Measurements from ENCODE around the gene VASH2. TPM values are rescaled to one million over a fixed set of nuclear protein-coding genes. Genes with fewer than 3 reads are reported as not detected.

Gene VASH2
- total RNA-seq, 1 experiment from 2014 or later, result not detected

DNA sequence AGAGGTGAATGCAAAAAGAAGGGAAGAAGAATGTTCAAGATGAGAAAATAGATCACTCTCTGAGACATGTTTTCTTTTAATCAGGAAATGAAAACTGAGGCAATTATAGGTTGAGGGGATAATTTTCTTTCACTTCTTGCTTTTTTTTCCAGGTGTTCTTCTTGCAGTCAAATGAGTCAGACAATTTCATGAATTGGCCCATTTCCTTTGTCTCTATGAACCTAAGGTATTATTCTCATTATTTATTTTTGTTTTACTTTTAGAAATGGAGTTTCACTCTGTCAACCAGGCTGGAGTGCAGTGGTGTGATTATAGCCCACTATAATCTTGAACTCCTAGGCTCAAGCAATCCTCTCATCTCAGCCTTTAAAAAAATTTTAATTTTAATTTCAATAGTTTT lies 3.5 kb upstream of the VASH2 start:
- ChIA-PET POLR2A (interaction anchor here (1.7 kb wide), 1 partner anchor 89 kb away, joined by 4 read pairs; no protein-coding TSS in a partner anchor), CTCF (interaction anchor here (0.7 to 1.4 kb wide), 2 partner anchors 20 to 1266 kb away, joined by 3 to 4 read pairs; no protein-coding TSS in a partner anchor)
- Mint-ChIP-seq H3K27me3 (ENCODE audit: insufficient read depth, unreplicated experiment) (peaks cover 4% of the 10 kb centered on the region), H3K27ac (ENCODE audit: low read depth, unreplicated experiment) (no peak overlapping the region), H3K4me3 (ENCODE audit: unreplicated experiment) (no peak overlapping the region), H3K36me3 (ENCODE audit: insufficient read depth, unreplicated experiment) (no peaks in the 10 kb centered on the region), H3K4me1 (ENCODE audit: insufficient read depth, unreplicated experiment) (no peaks in the 10 kb centered on the region), H3K9me3 (ENCODE audit: unreplicated experiment) (no peaks in the 10 kb centered on the region)
- intact Hi-C loops (cut with micrococcal nuclease), result no loop called here
- no TSS peak for BruUV-seq (replicated peaks)
- DNase-seq (ENCODE audit: unreplicated experiment), result no peak
- TF ChIP-seq, protein P1, sequence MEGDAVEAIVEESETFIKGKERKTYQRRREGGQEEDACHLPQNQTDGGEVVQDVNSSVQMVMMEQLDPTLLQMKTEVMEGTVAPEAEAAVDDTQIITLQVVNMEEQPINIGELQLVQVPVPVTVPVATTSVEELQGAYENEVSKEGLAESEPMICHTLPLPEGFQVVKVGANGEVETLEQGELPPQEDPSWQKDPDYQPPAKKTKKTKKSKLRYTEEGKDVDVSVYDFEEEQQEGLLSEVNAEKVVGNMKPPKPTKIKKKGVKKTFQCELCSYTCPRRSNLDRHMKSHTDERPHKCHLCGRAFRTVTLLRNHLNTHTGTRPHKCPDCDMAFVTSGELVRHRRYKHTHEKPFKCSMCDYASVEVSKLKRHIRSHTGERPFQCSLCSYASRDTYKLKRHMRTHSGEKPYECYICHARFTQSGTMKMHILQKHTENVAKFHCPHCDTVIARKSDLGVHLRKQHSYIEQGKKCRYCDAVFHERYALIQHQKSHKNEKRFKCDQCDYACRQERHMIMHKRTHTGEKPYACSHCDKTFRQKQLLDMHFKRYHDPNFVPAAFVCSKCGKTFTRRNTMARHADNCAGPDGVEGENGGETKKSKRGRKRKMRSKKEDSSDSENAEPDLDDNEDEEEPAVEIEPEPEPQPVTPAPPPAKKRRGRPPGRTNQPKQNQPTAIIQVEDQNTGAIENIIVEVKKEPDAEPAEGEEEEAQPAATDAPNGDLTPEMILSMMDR (IDR thresholded peaks at IDR 0.05; ENCODE audit: unreplicated experiment), result no peak

DNA sequence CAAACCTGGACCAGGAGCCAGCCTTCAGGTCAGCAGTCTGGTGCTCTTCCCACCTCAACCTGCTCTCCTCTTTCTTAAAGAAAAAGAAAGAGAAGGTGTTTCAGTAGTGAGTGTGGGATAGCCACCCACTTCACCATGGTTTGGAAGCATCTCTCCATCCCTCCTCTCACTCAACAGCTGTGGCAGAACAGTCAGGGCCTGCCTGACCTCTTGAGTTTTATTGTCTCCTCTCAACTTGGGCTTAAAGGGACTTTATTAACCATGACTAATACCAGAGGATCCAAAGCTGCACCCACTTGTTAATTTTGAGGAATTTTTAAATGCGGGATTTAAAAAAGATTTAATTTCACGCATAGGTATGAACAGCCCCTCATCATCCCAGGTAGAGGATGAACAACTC lies 570 bp upstream of the VASH2 start:
- intact Hi-C loops (cut with micrococcal nuclease), result loop anchor here (2.0 kb wide), 1 partner anchor 45 kb away; no protein-coding TSS in a partner anchor
- Mint-ChIP-seq H3K9me3 (ENCODE audit: unreplicated experiment) (no peaks in the 10 kb centered on the region), H3K36me3 (ENCODE audit: insufficient read depth, unreplicated experiment) (no peaks in the 10 kb centered on the region), H3K27me3 (ENCODE audit: insufficient read depth, unreplicated experiment) (peaks cover 19% of the 10 kb centered on the region), H3K27ac (ENCODE audit: low read depth, unreplicated experiment) (no peak overlapping the region), H3K4me3 (ENCODE audit: unreplicated experiment) (peak overlapping the region; percentile 85), H3K4me1 (ENCODE audit: insufficient read depth, unreplicated experiment) (no peaks in the 10 kb centered on the region)
- no peak for DNase-seq (ENCODE audit: unreplicated experiment)
- no TSS peak for BruUV-seq (replicated peaks)
- TF ChIP-seq, protein P1 (IDR thresholded peaks at IDR 0.05; ENCODE audit: unreplicated experiment), result no peak
- ChIA-PET POLR2A (interaction anchor here (1.0 kb wide), 1 partner anchor 13 kb away, joined by 4 read pairs; no protein-coding TSS in a partner anchor), CTCF (interaction anchor here (0.7 to 1.9 kb wide), 3 partner anchors 18 to 542 kb away, joined by 3 to 8 read pairs (median 3); no protein-coding TSS in a partner anchor)

DNA sequence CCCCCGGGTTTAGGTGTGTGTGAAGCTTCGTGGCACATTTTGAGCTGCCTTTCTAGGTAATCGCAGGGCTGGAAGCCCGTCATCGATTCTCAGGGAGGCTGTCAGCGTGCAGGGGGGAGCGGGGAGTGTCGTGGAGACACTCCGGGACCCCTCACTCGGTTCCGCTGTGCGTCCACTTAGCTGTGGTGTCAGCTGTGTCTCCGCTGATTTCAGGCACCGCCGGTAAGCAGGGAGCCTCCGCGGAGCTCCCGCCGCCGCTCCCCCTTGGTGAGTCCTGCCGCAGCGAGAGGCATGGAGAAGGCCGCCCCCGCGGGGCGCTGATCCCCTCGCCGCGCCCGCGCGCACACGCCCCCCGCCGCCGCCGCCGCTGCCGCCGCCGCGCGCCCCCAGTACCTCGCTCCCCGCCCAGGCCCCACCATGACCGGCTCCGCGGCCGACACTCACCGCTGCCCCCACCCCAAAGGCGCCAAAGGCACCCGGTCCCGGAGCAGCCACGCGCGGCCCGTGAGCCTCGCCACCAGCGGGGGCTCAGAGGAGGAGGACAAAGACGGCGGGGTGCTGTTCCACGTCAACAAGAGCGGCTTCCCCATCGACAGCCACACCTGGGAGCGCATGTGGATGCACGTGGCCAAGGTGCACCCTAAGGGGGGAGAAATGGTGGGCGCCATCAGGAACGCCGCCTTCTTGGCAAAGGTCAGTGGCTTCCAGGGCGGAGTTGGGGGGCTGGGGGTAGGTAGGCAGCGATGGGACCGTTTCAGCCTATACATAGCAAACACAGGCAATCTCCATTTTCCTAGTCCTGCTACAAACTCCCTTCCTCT lies 995 bp downstream of the VASH2 start:
- H3K9me3 Mint-ChIP-seq (ENCODE audit: unreplicated experiment), result no peaks in the 10 kb centered on the region
- H3K27me3 Mint-ChIP-seq (ENCODE audit: insufficient read depth, unreplicated experiment), result peaks cover 28% of the 10 kb centered on the region
- CTCF ChIA-PET, result interaction anchor here (0.6 to 1.9 kb wide), 7 partner anchors 10 to 253 kb away, joined by 3 to 8 read pairs (median 4); no protein-coding TSS in a partner anchor
- H3K36me3 Mint-ChIP-seq (ENCODE audit: insufficient read depth, unreplicated experiment), result no peaks in the 10 kb centered on the region
- BruUV-seq (replicated peaks), result no TSS peak
- POLR2A ChIA-PET, result interaction anchor here (0.7 to 2.3 kb wide), 7 partner anchors 10 to 160 kb away, joined by 3 to 10 read pairs (median 4); partner anchors contain the start of genes FLVCR1, NSL1 and TATDN3
- intact Hi-C loops (cut with micrococcal nuclease), result loop anchor here (2.0 kb wide), 1 partner anchor 43 kb away; no protein-coding TSS in a partner anchor
- TF ChIP-seq, protein P1 (IDR thresholded peaks at IDR 0.05; ENCODE audit: unreplicated experiment), result no peak
- no peaks in the 10 kb centered on the region for H3K4me1 Mint-ChIP-seq (ENCODE audit: insufficient read depth, unreplicated experiment)
- H3K4me3 Mint-ChIP-seq (ENCODE audit: unreplicated experiment), result peak overlapping the region; percentile 85
- no peak for DNase-seq (ENCODE audit: unreplicated experiment)
- no peak overlapping the region for H3K27ac Mint-ChIP-seq (ENCODE audit: low read depth, unreplicated experiment)

Measured in MCF 10A (cell line).